GM19193 (cell line): ENCODE measurements around the gene RGS6.

Experiments used
- POLR2A ChIP-seq: IDR thresholded peaks from 4 replicates; pipeline ENCODE4 v1.6.1; 2011; ENCODE audit not compliant: insufficient read depth, insufficient read length; ENCODE audit errors: extremely low read depth

RGS6 gene

DNA sequence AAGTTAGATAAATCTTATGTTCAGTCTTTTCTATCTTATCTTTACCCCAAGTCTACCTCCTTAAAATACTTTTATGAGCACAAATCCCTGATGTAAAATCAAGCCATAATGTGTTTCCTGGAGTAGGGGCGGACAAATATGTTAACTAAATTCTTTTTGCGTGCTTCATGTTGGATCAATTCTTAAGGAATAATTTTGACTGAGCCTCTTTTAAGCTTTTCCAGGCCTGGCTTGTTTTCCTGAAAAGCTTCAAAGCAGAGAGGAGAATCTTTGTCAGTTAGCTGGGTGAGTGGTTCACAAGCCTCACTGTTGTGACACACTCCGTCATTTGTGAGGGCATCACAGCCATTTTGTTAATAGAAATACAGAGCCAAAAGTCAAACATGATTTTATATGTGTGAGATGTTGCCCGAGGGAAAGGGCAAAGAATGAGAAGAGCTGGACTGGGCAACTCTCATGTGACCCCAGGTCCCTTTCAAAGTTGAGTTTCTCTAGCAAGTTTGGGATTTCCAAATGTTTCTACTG is 468.9 kb downstream of the RGS6 start:
- TF ChIP-seq POLR2A: no peak

DNA sequence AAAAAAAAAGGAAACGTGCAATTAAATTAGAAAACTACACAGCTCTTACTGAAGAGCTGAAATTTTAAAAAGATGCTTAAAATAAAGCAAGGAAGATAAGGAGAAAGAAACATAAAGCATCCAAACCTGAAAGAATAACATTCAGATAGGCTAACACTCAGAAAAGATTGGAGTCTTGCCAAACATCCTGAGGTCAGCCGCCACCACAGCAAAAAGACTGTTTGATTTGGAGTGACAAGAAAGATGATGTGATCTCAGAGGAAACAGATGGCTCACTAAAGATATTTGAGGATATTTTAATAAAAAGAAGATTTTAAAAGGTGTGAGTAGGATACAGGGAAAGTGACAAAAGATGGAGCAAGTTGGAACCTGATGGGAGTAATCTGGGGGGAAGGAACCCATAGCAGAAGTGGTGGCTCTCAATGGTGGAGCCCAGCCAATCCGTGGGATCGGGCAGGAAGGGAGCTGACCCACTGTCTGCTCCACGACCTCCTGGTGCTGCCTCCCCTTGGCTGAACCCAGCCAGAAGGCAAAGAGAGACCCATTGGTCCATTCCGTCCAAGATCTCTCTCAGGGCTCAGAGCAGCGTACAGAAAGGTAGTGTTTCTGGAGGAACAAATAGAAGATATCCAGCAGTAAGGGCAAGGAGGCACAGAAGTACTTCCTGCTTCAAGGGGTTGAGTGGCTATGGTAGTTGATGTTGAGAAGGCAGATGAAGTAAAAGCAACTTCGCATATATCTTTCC is 469.6 kb downstream of the RGS6 start:
- no peak for TF ChIP-seq POLR2A

GRCh38 chr14:72402377-72402772 is 470.1 kb downstream of the RGS6 start:
- no peak for TF ChIP-seq POLR2A

- TF ChIP-seq POLR2A: no peak
Observed at GRCh38 chr14:72404106-72404774, 472.0 kb downstream of the RGS6 start.

DNA sequence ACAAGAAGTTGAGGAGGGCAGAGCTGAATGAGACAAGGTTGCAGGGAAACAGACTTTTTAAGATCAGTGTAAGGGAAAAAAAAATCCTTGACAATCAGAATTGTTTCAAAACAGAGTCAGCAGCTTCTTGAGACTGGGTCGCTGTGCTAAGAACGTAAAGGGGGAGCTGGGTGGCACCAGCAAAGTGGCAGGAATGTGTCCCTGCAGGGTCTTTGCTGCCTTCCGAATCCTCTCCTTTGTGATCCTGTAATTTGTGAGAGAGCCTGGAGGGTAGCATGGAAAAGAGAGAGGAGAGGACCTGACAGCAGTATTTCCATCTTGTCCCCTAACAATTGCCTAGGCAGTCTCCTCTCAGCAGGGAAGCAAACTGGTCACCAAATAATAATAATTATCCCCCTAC is 472.8 kb downstream of the RGS6 start:
- TF ChIP-seq POLR2A: no peak

- no peak for TF ChIP-seq POLR2A
Observed at GRCh38 chr14:72408020-72408419, 475.8 kb downstream of the RGS6 start.

DNA sequence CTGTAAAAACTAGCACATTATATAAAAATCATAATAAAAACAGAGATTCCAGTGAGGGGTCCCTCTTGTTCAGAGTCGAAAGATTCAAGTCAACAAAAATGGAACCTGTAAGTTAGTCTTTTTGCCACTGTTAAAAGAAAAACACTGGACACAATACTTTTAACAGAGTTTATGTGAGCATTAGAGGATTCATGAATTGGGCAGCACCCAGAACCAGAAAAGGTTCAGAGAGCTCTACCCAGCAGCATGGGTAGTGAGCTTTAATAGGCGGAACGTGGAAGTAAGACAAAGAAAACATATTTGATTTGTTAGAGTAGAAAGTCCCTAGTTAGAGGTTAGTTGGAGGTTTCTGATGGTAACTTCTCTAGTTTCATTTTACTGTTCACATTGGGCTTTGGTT is 476.8 kb downstream of the RGS6 start:
- TF ChIP-seq POLR2A: no peak

DNA sequence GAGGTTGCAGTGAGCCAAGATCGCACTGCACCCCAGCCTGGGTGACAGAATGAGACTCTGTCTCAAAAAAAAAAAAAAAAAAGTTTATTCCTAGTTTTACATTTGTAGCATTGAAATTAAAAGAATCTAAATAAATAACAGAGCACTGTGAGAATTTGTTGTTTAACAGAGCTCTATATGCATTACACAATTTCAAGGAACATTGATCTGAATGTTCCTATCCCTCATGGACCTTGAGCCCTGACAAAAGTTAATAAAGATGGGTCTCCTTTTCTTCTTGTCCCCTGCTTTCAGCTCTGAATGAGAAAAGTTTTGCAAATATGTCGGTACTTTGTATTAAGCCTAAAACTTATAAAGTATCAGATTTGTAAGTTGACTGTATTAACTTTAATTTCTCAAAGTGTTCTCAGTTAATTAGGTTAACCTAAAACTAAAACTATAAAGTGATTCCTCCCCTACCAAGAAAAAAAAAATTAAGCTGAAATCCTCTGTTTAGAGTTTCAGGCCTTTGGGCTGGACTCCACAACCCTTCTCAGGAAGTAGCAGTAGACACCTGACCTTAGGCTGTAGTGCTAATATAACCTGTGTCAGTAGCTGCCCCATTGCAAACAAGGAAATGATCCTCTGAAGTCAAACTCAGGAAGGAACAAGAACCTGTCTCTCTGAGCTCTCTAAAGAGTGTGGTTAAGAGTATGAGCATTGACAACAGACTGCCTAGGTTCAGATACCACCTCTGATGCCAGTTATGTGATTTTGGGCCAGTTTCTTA is 484.0 kb downstream of the RGS6 start:
- no peak for TF ChIP-seq POLR2A

DNA sequence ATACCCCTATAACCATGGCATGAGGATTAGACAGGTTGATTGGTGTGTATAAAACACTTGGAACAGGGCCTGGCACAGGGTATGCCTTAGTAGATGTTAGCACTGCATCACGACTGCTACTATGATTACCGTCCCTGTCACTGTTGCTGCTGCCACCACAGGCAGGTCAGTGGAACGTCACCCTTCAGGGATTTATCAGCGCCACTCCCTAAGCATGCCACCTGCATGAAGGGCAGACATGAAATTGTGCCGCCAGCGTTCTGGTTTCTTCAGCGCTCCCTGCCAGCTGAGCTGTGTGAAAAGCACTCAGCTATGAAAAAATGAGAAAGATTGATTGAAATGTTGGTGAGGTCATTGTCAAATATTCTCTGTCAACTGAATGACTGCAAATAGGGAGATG is 484.7 kb downstream of the RGS6 start:
- no peak for TF ChIP-seq POLR2A

GRCh38 chr14:72418806-72419205 is 486.6 kb downstream of the RGS6 start:
- no peak for TF ChIP-seq POLR2A

- no peak for TF ChIP-seq POLR2A
Observed at GRCh38 chr14:72419226-72419775, 487.1 kb downstream of the RGS6 start.

DNA sequence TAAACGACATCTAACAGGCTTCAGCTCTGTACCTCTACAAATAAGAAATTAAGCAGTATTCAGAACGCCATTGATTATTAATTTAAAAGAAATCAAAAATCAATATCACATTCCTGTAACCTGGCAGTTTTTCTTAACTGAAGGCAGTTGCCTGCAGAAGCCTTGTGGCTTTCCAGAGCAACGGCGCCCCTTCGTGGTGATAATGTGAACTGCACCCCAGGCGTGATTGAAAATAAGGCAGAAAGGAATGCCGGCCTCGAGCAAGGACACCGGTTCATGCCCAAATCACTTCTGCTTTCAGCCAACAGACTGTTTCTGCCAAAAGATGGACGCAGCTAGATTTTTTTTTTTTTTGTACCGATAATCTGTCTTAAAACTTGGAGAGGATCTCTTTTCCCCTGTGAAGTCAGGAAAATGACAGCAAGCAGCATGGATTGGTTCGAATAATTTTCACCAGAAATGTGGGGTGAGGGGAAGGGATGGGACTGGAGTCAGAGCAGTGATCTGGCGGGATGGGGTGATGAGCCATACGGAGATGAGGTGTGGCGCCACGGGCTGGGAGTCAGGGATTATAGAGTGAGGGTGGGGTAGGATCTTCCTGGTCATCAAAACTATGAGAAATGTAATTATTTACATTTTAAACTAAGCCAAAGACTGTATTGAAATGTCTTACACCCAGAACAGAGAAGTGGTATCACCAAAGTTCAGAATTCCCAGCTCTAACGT is 488.7 kb downstream of the RGS6 start:
- TF ChIP-seq POLR2A: no peak

- no peak for TF ChIP-seq POLR2A
Observed at GRCh38 chr14:72423957-72424356, 491.7 kb downstream of the RGS6 start.

GRCh38 chr14:72430457-72430856 is 498.2 kb downstream of the RGS6 start:
- TF ChIP-seq POLR2A: no peak
